Smooth muscle cell (in vitro differentiated cells): ENCODE measurements around the gene SESTD1. TPM values are rescaled to one million over a fixed set of nuclear protein-coding genes. Genes with fewer than 3 reads are reported as not detected.

Source experiments
- DNase-seq: peaks from one replicate; lab custom pipeline; 2025; ENCODE audit not compliant: unreplicated experiment; lab: John Stamatoyannopoulos, UW
- H2AFZ ChIP-seq: fragments of 200-600 bp; sonication (generic); 2 replicates; pipeline ENCODE4 v1.6.0; 2016; ENCODE audit warnings: antibody characterized with exemption, low read depth, mild to moderate bottlenecking
- H3F3A ChIP-seq: fragments of 200-600 bp; sonication (generic); 2 replicates; pipeline ENCODE4 v1.6.0; 2017; ENCODE audit warnings: antibody characterized with exemption, low read depth
- H3K27ac ChIP-seq: fragments of 200-600 bp; sonication (generic); 2 replicates; pipeline ENCODE4 v1.5.1; 2016; ENCODE audit warnings: low read depth, mild to moderate bottlenecking
- H3K27me3 ChIP-seq: fragments of 200-600 bp; sonication (generic); 2 replicates; pipeline ENCODE4 v1.6.1; 2016; ENCODE audit warnings: low read depth, mild to moderate bottlenecking
- H3K36me3 ChIP-seq: fragments of 200-600 bp; sonication (generic); 2 replicates; pipeline ENCODE4 v1.5.1; 2016; ENCODE audit warnings: low read depth
- H3K4me1 ChIP-seq: fragments of 200-600 bp; sonication (generic); 2 replicates; pipeline ENCODE4 v1.5.1; 2016; ENCODE audit warnings: low read depth
- H3K4me2 ChIP-seq: fragments of 200-600 bp; sonication (generic); 2 replicates; pipeline ENCODE4 v1.6.0; 2016; ENCODE audit warnings: mild to moderate bottlenecking
- H3K4me3 ChIP-seq: fragments of 200-600 bp; sonication (generic); 2 replicates; pipeline ENCODE4 v1.5.1; 2016; ENCODE audit warnings: mild to moderate bottlenecking
- H3K79me2 ChIP-seq: fragments of 200-600 bp; sonication (generic); 2 replicates; pipeline ENCODE4 v1.6.0; 2016; ENCODE audit warnings: low read depth, mild to moderate bottlenecking
- H3K9ac ChIP-seq: fragments of 200-600 bp; sonication (generic); 2 replicates; pipeline ENCODE4 v1.6.0; 2016; ENCODE audit warnings: low read depth
- H3K9me3 ChIP-seq: fragments of 200-600 bp; sonication (generic); replicated peaks from 2 replicates; pipeline ENCODE4 v1.5.1; 2016; ENCODE audit warnings: low read depth
- H4K20me1 ChIP-seq: fragments of 200-600 bp; sonication (generic); 2 replicates; pipeline ENCODE4 v1.6.0; 2016; ENCODE audit warnings: low read depth
- CTCF ChIP-seq: fragments of 200-600 bp; sonication (generic); IDR thresholded peaks from 2 replicates; pipeline ENCODE4 v1.5.1; 2017; ENCODE audit warnings: borderline replicate concordance, mild to moderate bottlenecking, antibody characterized with exemption; ENCODE audit not compliant: insufficient read depth, poor library complexity, severe bottlenecking
- WGBS: methylation state at CpG from one replicate; pipeline ENCODE4 v1.1.7; 2016; ENCODE audit warnings: low lambda C conversion rate; 5-methylcytosine and 5-hydroxymethylcytosine counted together
- polyA plus RNA-seq: library from polyadenylated mRNA; unstranded; fragments of >200 nt; fragmentation: Nextera tagmentation; extraction: Ambion mirVana; gene quantifications from 2 replicates; pipeline ENCODE4 v1.2.1, GENCODE V29; 2016
- total RNA-seq: library from RNA; depleted of rRNA; stranded (reverse); fragments of >200 nt; gene quantifications from 2 replicates; pipeline ENCODE4 v1.2.3, GENCODE V29; 2014

SESTD1 gene
- total and polyA plus RNA-seq, 2 experiments from 2014 or later: 29.1 to 82.3 TPM

GRCh38 chr2:179260224-179260623, 4.4 kb downstream of the SESTD1 start:
- H3K9me3 ChIP-seq: no peaks in the 10 kb centered on the region
- H3K27me3 ChIP-seq: no peaks in the 10 kb centered on the region
- no peak for DNase-seq
- 70% methylated on average over 3 of the region's 3 CpGs for WGBS
- no peak overlapping the region for H3K4me2 ChIP-seq
- peaks cover 18% of the 10 kb centered on the region for H3K4me1 ChIP-seq
- H4K20me1 ChIP-seq: peaks cover 77% of the 10 kb centered on the region
- H3K27ac ChIP-seq: no peak overlapping the region
- H3K36me3 ChIP-seq: no peaks in the 10 kb centered on the region
- H3F3A ChIP-seq: no peaks in the 10 kb centered on the region
- no peak overlapping the region for H3K4me3 ChIP-seq
- H2AFZ ChIP-seq: no peak overlapping the region
- H3K79me2 ChIP-seq: peaks cover 87% of the 10 kb centered on the region
- no peak for TF ChIP-seq CTCF
- no peak overlapping the region for H3K9ac ChIP-seq

- Histone ChIP-seq H2AFZ (no peak overlapping the region), H3K4me2 (no peak overlapping the region), H3K4me3 (no peak overlapping the region), H4K20me1 (peaks cover 93% of the 10 kb centered on the region), H3K27ac (no peak overlapping the region), H3K36me3 (no peaks in the 10 kb centered on the region), H3K9me3 (no peaks in the 10 kb centered on the region), H3K79me2 (peaks cover 100% of the 10 kb centered on the region), H3F3A (no peaks in the 10 kb centered on the region), H3K9ac (no peak overlapping the region), H3K27me3 (no peaks in the 10 kb centered on the region), H3K4me1 (peaks cover 5% of the 10 kb centered on the region)
- no peak for TF ChIP-seq CTCF
- DNase-seq: no peak
- 93% methylated on average over 1 of the region's 1 CpG for WGBS
Measured at GRCh38 chr2:179255129-179255528, 9.5 kb downstream of the SESTD1 start.

GRCh38 chr2:179253226-179253625, 11.4 kb downstream of the SESTD1 start:
- Histone ChIP-seq H3K36me3 (no peaks in the 10 kb centered on the region), H3K79me2 (peaks cover 100% of the 10 kb centered on the region), H3K9me3 (no peaks in the 10 kb centered on the region), H3K4me3 (no peak overlapping the region), H3K4me2 (no peak overlapping the region), H3K27ac (no peak overlapping the region), H2AFZ (no peak overlapping the region), H3K27me3 (no peaks in the 10 kb centered on the region), H3K4me1 (peaks cover 6% of the 10 kb centered on the region), H4K20me1 (peaks cover 93% of the 10 kb centered on the region), H3F3A (no peaks in the 10 kb centered on the region), H3K9ac (no peak overlapping the region)
- TF ChIP-seq CTCF: no peak
- DNase-seq: no peak
- 96% methylated on average over 1 of the region's 1 CpG for WGBS

- peaks cover 100% of the 10 kb centered on the region for H3K79me2 ChIP-seq
- H3K36me3 ChIP-seq: no peaks in the 10 kb centered on the region
- DNase-seq: no peak
- peaks cover 13% of the 10 kb centered on the region for H3K4me1 ChIP-seq
- no peak overlapping the region for H3K9ac ChIP-seq
- WGBS: 94% methylated on average over 2 of the region's 2 CpGs
- no peaks in the 10 kb centered on the region for H3K9me3 ChIP-seq
- H3F3A ChIP-seq: no peaks in the 10 kb centered on the region
- H2AFZ ChIP-seq: no peak overlapping the region
- TF ChIP-seq CTCF: no peak
- H3K27ac ChIP-seq: peak overlapping the region; percentile 37
- H3K27me3 ChIP-seq: no peaks in the 10 kb centered on the region
- H3K4me3 ChIP-seq: no peak overlapping the region
- no peak overlapping the region for H3K4me2 ChIP-seq
- H4K20me1 ChIP-seq: peaks cover 93% of the 10 kb centered on the region
Measured at GRCh38 chr2:179252423-179252822, 12.2 kb downstream of the SESTD1 start.
